HEK293 (cell line): ENCODE results near the gene CACHD1.
A peak's percentile ranks its signal among the peaks of the same experiment; 100 is the strongest.

Experiments
- CTCF ChIA-PET: fragments of 350-600 bp; formaldehyde crosslinking; extraction: SDS; loops from one replicate; lab custom pipeline; 2021; ENCODE audit warnings: antibody characterized with exemption; lab: Yijun Ruan, JAX
- POLR2A ChIA-PET: fragments of 300-600 bp; formaldehyde crosslinking; extraction: SDS; loops from one replicate; lab custom pipeline; 2020; ENCODE audit warnings: antibody characterized with exemption, inconsistent platforms; lab: Yijun Ruan, JAX
- H3K27ac ChIP-seq: fragments of 200-500 bp; sonication (Bioruptor generic); 2 replicates; pipeline ENCODE4 v1.5.1; 2014; ENCODE audit warnings: low read depth, low read length, control low read depth, inconsistent platforms; ENCODE audit errors: extremely low read depth
- H3K36me3 ChIP-seq, 2 experiments: fragments of 200-500 bp in 1 of 2; sonication (Bioruptor generic) in 1 of 2; 1 replicate in 1 of 2; 2 replicates in 1 of 2; pipeline ENCODE4 v1.5.1; 2014 to 2017; ENCODE audit warnings: inconsistent platforms in 2 of 2, low read length in 2 of 2; ENCODE audit not compliant: control insufficient read depth in 2 of 2, insufficient read depth in 1 of 2
- H3K4me1 ChIP-seq: fragments of 200-500 bp; sonication (Bioruptor generic); 2 replicates; pipeline ENCODE4 v1.5.1; 2014; ENCODE audit warnings: mild to moderate bottlenecking, low read length, inconsistent platforms; ENCODE audit not compliant: control insufficient read depth, insufficient read depth
- H3K4me3 ChIP-seq: 2 replicates; pipeline ENCODE4 v1.5.1; 2011; ENCODE audit warnings: low read depth, mild to moderate bottlenecking, control low read depth, low read length, moderate library complexity
- H3K9me3 ChIP-seq: fragments of 200-500 bp; sonication (Bioruptor generic); 2 replicates; pipeline ENCODE4 v1.5.1; 2014; ENCODE audit warnings: low read depth, low read length, inconsistent platforms; ENCODE audit not compliant: control insufficient read depth, insufficient read depth
- FEZF1 ChIP-seq: fragments of 450-650 bp; formaldehyde crosslinking; IDR thresholded peaks from 2 replicates; pipeline ENCODE4 v1.5.1; 2016; ENCODE audit warnings: missing biosample characterization, missing genetic modification characterization
- GFI1B ChIP-seq: fragments of 450-650 bp; formaldehyde crosslinking; IDR thresholded peaks from 2 replicates; pipeline ENCODE4 v1.5.1; 2016; ENCODE audit warnings: missing biosample characterization, missing genetic modification characterization
- GLIS1 ChIP-seq: fragments of 450-650 bp; formaldehyde crosslinking; IDR thresholded peaks from 2 replicates; pipeline ENCODE4 v1.5.1; 2016; ENCODE audit warnings: missing biosample characterization, missing genetic modification characterization
- IKZF3 ChIP-seq: fragments of 450-650 bp; IDR thresholded peaks from 2 replicates; pipeline ENCODE4 v1.5.0; 2018; ENCODE audit warnings: missing biosample characterization, mild to moderate bottlenecking, missing genetic modification characterization, moderate library complexity
- KLF1 ChIP-seq: fragments of 450-650 bp; formaldehyde crosslinking; IDR thresholded peaks from 2 replicates; pipeline ENCODE4 v1.5.1; 2016; ENCODE audit warnings: missing biosample characterization, missing genetic modification characterization
- KLF10 ChIP-seq: fragments of 450-650 bp; IDR thresholded peaks from 2 replicates; pipeline ENCODE4 v1.5.1; 2018; ENCODE audit warnings: missing biosample characterization, mild to moderate bottlenecking, missing genetic modification characterization
- RBAK ChIP-seq: fragments of 450-650 bp; formaldehyde crosslinking; IDR thresholded peaks from 2 replicates; pipeline ENCODE4 v1.5.1; 2016; ENCODE audit warnings: missing biosample characterization, missing genetic modification characterization
- REPIN1 ChIP-seq: fragments of 450-650 bp; formaldehyde crosslinking; IDR thresholded peaks from 2 replicates; pipeline ENCODE4 v1.5.1; 2017; ENCODE audit warnings: missing biosample characterization, missing genetic modification characterization, low read depth
- SALL2 ChIP-seq: fragments of 450-650 bp; formaldehyde crosslinking; IDR thresholded peaks from 2 replicates; pipeline ENCODE4 v1.5.0; 2017; ENCODE audit warnings: missing biosample characterization, mild to moderate bottlenecking, missing genetic modification characterization, borderline replicate concordance
- SCRT1 ChIP-seq: fragments of 450-650 bp; formaldehyde crosslinking; IDR thresholded peaks from 2 replicates; pipeline ENCODE4 v1.5.1; 2016; ENCODE audit warnings: missing biosample characterization, missing genetic modification characterization, borderline replicate concordance
- SP3 ChIP-seq: fragments of 450-650 bp; formaldehyde crosslinking; IDR thresholded peaks from 2 replicates; pipeline ENCODE4 v1.5.1; 2016; ENCODE audit warnings: missing biosample characterization, missing genetic modification characterization
- ZBTB1 ChIP-seq: fragments of 450-650 bp; formaldehyde crosslinking; IDR thresholded peaks from 2 replicates; pipeline ENCODE4 v1.5.1; 2016; ENCODE audit warnings: missing biosample characterization, missing genetic modification characterization
- ZBTB20 ChIP-seq: fragments of 450-650 bp; formaldehyde crosslinking; IDR thresholded peaks from 2 replicates; pipeline ENCODE4 v1.5.1; 2016; ENCODE audit warnings: missing biosample characterization, missing genetic modification characterization
- ZNF10 ChIP-seq: fragments of 450-650 bp; formaldehyde crosslinking; IDR thresholded peaks from 2 replicates; pipeline ENCODE4 v1.5.1; 2017; ENCODE audit warnings: missing biosample characterization, missing genetic modification characterization
- ZNF239 ChIP-seq: fragments of 450-650 bp; formaldehyde crosslinking; IDR thresholded peaks from 2 replicates; pipeline ENCODE4 v1.5.1; 2016; ENCODE audit warnings: missing biosample characterization, missing genetic modification characterization
- ZNF24 ChIP-seq: fragments of 450-650 bp; formaldehyde crosslinking; IDR thresholded peaks from 2 replicates; pipeline ENCODE4 v1.5.1; 2016; ENCODE audit warnings: missing biosample characterization, missing genetic modification characterization
- ZNF501 ChIP-seq: fragments of 450-650 bp; formaldehyde crosslinking; IDR thresholded peaks from 2 replicates; pipeline ENCODE4 v1.5.1; 2016; ENCODE audit warnings: missing biosample characterization, missing genetic modification characterization
- ZNF558 ChIP-seq: fragments of 450-650 bp; formaldehyde crosslinking; IDR thresholded peaks from 2 replicates; pipeline ENCODE4 v1.5.1; 2016; ENCODE audit warnings: missing biosample characterization, missing genetic modification characterization
- ZNF560 ChIP-seq: fragments of 450-650 bp; formaldehyde crosslinking; IDR thresholded peaks from 2 replicates; pipeline ENCODE4 v1.5.1; 2017; ENCODE audit warnings: missing biosample characterization, missing genetic modification characterization, borderline replicate concordance
- ZNF585B ChIP-seq: fragments of 450-650 bp; formaldehyde crosslinking; IDR thresholded peaks from 2 replicates; pipeline ENCODE4 v1.5.1; 2016; ENCODE audit warnings: missing biosample characterization, missing genetic modification characterization
- ZNF600 ChIP-seq: fragments of 450-650 bp; formaldehyde crosslinking; IDR thresholded peaks from 2 replicates; pipeline ENCODE4 v1.5.1; 2016; ENCODE audit warnings: missing biosample characterization, missing genetic modification characterization
- ZNF629 ChIP-seq: fragments of 450-650 bp; formaldehyde crosslinking; IDR thresholded peaks from 2 replicates; pipeline ENCODE4 v1.5.1; 2017; ENCODE audit warnings: missing biosample characterization, missing genetic modification characterization
- ZXDB ChIP-seq: fragments of 450-650 bp; formaldehyde crosslinking; IDR thresholded peaks from 2 replicates; pipeline ENCODE4 v1.5.1; 2016; ENCODE audit warnings: missing biosample characterization, missing genetic modification characterization
- TF ChIP-seq, protein P1 (sequence below): fragments of 450-650 bp; formaldehyde crosslinking; IDR thresholded peaks from 2 replicates; pipeline ENCODE4 v1.5.1; 2017; ENCODE audit warnings: missing biosample characterization, missing genetic modification characterization
- TF ChIP-seq, protein P2 (sequence below): sonication (generic); formaldehyde crosslinking; IDR thresholded peaks from 2 replicates; pipeline ENCODE4 v1.8.1; 2022; ENCODE audit warnings: mild to moderate bottlenecking, moderate library complexity, missing genetic modification reagents
- TF ChIP-seq, protein P3 (sequence below): fragments of 450-650 bp; formaldehyde crosslinking; IDR thresholded peaks from 2 replicates; pipeline ENCODE4 v1.5.1; 2017; ENCODE audit warnings: missing biosample characterization, missing genetic modification characterization
- TF ChIP-seq, protein P4 (sequence below): fragments of 450-650 bp; formaldehyde crosslinking; IDR thresholded peaks from 2 replicates; pipeline ENCODE4 v1.5.1; 2016; ENCODE audit warnings: missing biosample characterization, missing genetic modification characterization, borderline replicate concordance

The CACHD1 gene

DNA sequence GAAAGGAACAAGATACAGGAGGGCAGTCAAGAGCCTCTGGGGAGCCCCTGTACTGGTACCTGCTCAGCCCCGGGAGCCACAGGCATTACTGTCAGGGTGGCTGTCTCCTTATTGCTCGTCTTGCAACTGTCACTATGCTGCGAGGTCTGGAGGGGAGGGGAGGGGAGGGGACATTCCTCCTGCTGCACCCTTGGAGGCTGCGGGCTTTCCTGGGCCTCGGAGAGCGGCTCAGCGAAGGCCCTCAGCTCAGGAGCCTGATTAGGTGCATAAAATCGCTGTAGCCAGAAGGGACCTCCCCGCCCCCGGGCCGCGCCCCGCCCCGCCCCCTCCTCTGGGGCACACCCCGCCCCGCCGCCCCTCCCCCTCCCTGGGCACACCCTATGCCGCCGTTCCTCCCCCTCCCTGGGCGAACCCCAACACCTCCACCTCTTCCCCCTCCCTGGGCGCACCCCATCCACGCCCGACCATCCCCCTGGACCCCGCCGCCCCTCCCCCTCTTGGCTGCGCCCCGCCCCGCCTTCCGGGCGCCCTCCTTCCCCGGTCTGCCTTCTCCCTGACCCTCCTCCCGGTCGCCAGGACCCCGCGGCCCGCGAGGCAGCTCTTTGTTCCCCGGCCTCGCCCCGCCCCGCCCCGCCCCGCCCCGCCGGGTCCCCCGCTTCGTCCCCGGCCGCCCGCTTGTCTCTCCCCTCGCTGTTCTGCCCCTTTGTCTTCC, 35.5 kb downstream of the CACHD1 start:
- H3K9me3 ChIP-seq = no peaks in the 10 kb centered on the region
- H3K36me3 ChIP-seq = no peaks in the 10 kb centered on the region
- ChIA-PET POLR2A (interaction anchor here (1.0 to 1.4 kb wide), 2 partner anchors 10 to 12 kb away, joined by 3 to 4 read pairs; no protein-coding TSS in a partner anchor), CTCF (interaction anchor here (0.9 kb wide), 1 partner anchor 27 kb away, joined by 3 read pairs; no protein-coding TSS in a partner anchor)
- H3K27ac ChIP-seq = peak overlapping the region; percentile 90
- peak; percentile 41; the same call in 1 of the 2 replicates for TF ChIP-seq GLIS1 (tag by site-specific recombination)
- TF ChIP-seq KLF10 = peak; percentile 34; the same call in 1 of the 2 replicates
- TF ChIP-seq, protein P1, sequence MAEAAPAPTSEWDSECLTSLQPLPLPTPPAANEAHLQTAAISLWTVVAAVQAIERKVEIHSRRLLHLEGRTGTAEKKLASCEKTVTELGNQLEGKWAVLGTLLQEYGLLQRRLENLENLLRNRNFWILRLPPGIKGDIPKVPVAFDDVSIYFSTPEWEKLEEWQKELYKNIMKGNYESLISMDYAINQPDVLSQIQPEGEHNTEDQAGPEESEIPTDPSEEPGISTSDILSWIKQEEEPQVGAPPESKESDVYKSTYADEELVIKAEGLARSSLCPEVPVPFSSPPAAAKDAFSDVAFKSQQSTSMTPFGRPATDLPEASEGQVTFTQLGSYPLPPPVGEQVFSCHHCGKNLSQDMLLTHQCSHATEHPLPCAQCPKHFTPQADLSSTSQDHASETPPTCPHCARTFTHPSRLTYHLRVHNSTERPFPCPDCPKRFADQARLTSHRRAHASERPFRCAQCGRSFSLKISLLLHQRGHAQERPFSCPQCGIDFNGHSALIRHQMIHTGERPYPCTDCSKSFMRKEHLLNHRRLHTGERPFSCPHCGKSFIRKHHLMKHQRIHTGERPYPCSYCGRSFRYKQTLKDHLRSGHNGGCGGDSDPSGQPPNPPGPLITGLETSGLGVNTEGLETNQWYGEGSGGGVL (tag by site-specific recombination) = no peak
- 0 out of 2 replicates have a peak, but pooled peaks have one; percentile 23 for TF ChIP-seq ZXDB (tag by site-specific recombination)
- no peak for TF ChIP-seq REPIN1 (tag by site-specific recombination)
- TF ChIP-seq SALL2 (tag by site-specific recombination) = no peak
- TF ChIP-seq KLF1 (tag by site-specific recombination) = peak; percentile 85
- 0 out of 2 replicates have a peak, but pooled peaks have one; percentile 21 for TF ChIP-seq ZNF600 (tag by site-specific recombination)
- TF ChIP-seq FEZF1 = no peak
- TF ChIP-seq SP3 (tag by site-specific recombination) = 0 out of 2 replicates have a peak, but pooled peaks have one; percentile 34
- TF ChIP-seq ZNF10 (tag by site-specific recombination) = 0 out of 2 replicates have a peak, but pooled peaks have one; percentile 23
- peaks cover 23% of the 10 kb centered on the region for H3K4me1 ChIP-seq
- H3K4me3 ChIP-seq = peak overlapping the region; percentile 38

DNA sequence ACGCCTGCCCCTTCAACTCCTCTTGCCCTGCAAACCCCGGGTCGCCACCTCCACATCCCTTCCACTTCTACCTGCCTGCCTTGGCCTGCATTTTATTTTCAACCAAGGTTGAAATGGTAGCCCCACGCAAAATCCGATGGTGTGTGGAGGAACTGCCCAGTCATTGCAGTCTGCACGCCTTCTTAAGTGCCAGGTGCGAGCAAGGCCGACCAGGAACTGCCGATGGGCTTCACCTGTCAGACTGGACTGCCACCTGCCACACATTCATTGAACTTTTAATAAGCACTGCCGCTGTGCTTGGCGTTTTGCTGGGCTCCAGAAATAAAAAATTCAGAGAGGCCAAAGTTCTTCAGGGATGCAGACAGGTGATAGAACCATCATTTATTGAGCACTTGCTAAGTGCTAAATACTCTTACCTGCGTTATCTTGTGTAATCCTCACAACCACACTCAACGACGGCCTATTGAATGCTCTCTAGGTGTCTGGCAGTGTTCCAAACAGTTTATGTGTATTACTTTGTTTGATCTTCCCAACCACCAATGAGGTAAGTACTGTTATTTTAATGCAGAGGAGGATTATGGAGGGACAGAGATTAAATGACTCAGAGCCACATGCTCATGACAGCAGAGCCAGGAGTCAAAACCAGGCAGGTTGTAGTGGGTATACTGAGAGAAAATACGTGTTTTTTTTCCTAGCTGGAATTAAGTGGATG, 36.2 kb downstream of the CACHD1 start:
- peak overlapping the region; percentile 90 for H3K27ac ChIP-seq
- peaks cover 23% of the 10 kb centered on the region for H3K4me1 ChIP-seq
- H3K4me3 ChIP-seq = peak overlapping the region; percentile 38
- H3K9me3 ChIP-seq = no peaks in the 10 kb centered on the region
- H3K36me3 ChIP-seq = no peaks in the 10 kb centered on the region
- ChIA-PET POLR2A (interaction anchor here (1.0 to 1.4 kb wide), 2 partner anchors 10 to 11 kb away, joined by 3 to 4 read pairs; no protein-coding TSS in a partner anchor), CTCF (no interaction called here)
- TF ChIP-seq RBAK (peak; percentile 21; the same call in 1 of the 2 replicates), ZNF239 (peak; percentile 94; the same call in 1 of the 2 replicates), ZNF585B (tag by site-specific recombination) (no peak), IKZF3 (tag by site-specific recombination) (peak; percentile 89), GFI1B (tag by site-specific recombination) (peak; percentile 97), ZNF560 (tag by site-specific recombination) (no peak), ZNF501 (tag by site-specific recombination) (peak; percentile 60; the same call in 1 of the 2 replicates), ZBTB20 (tag by site-specific recombination) (peak; percentile 9; the same call in 1 of the 2 replicates), ZBTB1 (peak; percentile 74; the same call in 1 of the 2 replicates), ZNF629 (tag by site-specific recombination) (peak; percentile 94), SCRT1 (tag by site-specific recombination) (peak; percentile 70), ZNF558 (tag by site-specific recombination) (0 out of 2 replicates have a peak, but pooled peaks have one; percentile 63), ZNF24 (tag by site-specific recombination) (peak; percentile 96)
- TF ChIP-seq, protein P2, sequence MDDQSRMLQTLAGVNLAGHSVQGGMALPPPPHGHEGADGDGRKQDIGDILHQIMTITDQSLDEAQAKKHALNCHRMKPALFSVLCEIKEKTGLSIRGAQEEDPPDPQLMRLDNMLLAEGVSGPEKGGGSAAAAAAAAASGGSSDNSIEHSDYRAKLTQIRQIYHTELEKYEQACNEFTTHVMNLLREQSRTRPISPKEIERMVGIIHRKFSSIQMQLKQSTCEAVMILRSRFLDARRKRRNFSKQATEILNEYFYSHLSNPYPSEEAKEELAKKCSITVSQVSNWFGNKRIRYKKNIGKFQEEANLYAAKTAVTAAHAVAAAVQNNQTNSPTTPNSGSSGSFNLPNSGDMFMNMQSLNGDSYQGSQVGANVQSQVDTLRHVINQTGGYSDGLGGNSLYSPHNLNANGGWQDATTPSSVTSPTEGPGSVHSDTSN (CRISPR knock-in tag) = no peak
- TF ChIP-seq, protein P3, sequence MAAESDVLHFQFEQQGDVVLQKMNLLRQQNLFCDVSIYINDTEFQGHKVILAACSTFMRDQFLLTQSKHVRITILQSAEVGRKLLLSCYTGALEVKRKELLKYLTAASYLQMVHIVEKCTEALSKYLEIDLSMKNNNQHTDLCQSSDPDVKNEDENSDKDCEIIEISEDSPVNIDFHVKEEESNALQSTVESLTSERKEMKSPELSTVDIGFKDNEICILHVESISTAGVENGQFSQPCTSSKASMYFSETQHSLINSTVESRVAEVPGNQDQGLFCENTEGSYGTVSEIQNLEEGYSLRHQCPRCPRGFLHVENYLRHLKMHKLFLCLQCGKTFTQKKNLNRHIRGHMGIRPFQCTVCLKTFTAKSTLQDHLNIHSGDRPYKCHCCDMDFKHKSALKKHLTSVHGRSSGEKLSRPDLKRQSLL (tag by site-specific recombination) = peak; percentile 90
- TF ChIP-seq, protein P4, sequence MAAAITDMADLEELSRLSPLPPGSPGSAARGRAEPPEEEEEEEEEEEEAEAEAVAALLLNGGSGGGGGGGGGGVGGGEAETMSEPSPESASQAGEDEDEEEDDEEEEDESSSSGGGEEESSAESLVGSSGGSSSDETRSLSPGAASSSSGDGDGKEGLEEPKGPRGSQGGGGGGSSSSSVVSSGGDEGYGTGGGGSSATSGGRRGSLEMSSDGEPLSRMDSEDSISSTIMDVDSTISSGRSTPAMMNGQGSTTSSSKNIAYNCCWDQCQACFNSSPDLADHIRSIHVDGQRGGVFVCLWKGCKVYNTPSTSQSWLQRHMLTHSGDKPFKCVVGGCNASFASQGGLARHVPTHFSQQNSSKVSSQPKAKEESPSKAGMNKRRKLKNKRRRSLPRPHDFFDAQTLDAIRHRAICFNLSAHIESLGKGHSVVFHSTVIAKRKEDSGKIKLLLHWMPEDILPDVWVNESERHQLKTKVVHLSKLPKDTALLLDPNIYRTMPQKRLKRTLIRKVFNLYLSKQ (tag by site-specific recombination) = no peak
